AG09309 (cell line): ENCODE measurements around the gene MDFIC2.

Experiments used
- DNase-seq: peaks from one replicate; pipeline ENCODE4 v3.0.0-alpha.2; 2010; ENCODE audit warnings: low read depth
- H3K4me3 ChIP-seq: 2 replicates; pipeline ENCODE4 v1.5.1; 2011; ENCODE audit warnings: mild to moderate bottlenecking, low read depth, low read length, moderate library complexity; ENCODE audit not compliant: control insufficient read depth
- TF ChIP-seq, protein P1 (sequence below): IDR thresholded peaks from 2 replicates; pipeline ENCODE4 v1.5.1; 2011; ENCODE audit warnings: mild to moderate bottlenecking, low read depth, low read length, inconsistent platforms; ENCODE audit not compliant: insufficient read depth, control insufficient read depth; ENCODE audit errors: missing control alignments

Gene MDFIC2

DNA sequence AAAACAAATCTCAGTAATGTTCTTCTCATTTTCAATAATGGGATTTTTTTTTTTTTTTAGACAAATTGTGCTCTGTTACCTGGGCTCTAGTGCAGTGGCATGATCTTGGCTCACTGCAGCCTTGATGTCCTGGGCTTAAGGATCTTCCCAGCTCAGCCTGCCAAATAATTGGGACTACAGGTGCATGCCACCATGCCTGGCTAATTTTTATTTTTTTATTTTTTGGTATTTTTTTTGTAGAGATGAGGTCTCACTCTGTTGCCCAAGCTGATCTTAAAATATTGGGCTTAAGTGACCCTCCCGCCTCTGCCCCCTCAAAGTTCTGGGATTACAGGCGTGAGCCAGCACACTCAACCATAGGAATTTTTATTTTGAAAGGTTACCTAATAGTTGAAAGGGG is 126.2 kb downstream of the MDFIC2 start:
- H3K4me3 ChIP-seq, result no peak overlapping the region
- no peak for DNase-seq
- TF ChIP-seq, protein P1, sequence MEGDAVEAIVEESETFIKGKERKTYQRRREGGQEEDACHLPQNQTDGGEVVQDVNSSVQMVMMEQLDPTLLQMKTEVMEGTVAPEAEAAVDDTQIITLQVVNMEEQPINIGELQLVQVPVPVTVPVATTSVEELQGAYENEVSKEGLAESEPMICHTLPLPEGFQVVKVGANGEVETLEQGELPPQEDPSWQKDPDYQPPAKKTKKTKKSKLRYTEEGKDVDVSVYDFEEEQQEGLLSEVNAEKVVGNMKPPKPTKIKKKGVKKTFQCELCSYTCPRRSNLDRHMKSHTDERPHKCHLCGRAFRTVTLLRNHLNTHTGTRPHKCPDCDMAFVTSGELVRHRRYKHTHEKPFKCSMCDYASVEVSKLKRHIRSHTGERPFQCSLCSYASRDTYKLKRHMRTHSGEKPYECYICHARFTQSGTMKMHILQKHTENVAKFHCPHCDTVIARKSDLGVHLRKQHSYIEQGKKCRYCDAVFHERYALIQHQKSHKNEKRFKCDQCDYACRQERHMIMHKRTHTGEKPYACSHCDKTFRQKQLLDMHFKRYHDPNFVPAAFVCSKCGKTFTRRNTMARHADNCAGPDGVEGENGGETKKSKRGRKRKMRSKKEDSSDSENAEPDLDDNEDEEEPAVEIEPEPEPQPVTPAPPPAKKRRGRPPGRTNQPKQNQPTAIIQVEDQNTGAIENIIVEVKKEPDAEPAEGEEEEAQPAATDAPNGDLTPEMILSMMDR, result no peak

DNA sequence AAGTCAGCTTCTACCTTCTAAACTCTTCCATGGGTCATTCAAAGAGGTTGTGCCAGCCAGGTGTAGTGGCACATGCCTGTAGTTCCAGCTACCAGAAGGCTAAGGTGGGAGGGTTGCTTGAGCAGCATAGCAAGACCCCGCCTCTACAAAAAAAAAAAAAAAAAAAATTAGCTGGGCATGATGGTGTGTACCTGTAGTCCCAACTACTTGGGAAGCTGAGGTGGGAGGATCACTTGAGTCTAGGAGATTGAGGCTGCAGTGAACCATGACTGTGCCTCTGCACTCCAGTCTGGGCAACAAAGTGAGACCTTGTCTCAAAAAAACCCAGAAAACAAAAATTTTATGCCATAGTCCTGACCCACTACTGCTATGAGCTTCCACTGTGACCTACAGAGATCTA is 126.8 kb downstream of the MDFIC2 start:
- H3K4me3 ChIP-seq, result no peak overlapping the region
- DNase-seq, result no peak
- TF ChIP-seq, protein P1, result no peak

DNA sequence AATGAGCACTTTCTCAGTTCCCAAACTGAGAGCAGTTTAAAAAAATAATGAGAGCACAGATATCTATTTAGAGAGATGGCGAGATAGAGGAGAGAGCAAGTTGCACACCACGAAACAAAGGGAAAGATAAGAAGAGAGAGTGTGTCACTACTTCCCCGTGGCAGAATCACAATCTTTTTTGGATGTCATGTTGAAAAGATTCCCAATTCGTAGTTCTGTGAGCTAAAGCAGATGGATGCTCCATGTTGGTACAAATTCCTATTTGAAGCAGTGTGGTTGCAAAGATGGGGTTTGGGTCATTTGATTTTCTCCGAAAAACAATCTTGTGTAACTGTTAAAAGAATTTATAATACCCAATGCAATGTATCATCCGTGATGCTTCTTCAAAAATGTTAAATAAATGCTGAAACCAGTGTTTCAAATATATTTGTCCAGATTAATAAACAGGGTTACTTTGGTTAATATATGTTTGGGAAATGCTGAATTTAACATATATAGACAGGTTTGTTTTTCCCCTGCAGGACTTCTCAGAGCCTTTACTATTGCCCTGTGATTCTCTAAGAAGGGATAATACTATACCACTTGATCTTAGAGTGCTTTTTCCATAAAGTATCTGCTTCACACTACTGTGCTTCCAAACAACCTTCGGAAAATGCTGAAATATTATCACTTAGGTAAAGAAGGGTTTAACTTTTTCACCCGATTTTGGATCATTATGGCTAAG is 128.5 kb downstream of the MDFIC2 start:
- no peak for DNase-seq
- H3K4me3 ChIP-seq, result no peak overlapping the region
- TF ChIP-seq, protein P1, result no peak

DNA sequence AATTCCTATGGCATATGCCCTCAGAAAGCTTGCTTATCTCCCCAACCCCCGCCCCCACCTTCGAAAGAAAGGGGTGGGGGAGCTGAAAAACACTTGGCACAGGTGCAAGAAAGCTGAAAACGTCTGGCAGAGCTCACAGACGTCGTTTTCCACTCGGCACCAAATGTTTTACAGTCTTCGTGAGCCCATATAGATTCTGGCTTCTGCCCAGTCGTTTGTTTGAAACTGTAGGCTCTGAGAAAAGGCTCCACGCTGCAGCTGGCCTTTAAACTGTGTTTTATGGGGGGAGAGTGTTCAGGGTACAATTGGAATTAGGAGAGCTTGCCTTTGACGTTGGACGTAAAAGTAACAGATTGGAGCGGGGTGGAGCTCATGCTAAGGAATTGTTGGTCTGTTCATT is 130.3 kb downstream of the MDFIC2 start:
- no peak for DNase-seq
- H3K4me3 ChIP-seq, result no peak overlapping the region
- TF ChIP-seq, protein P1, result no peak

DNA sequence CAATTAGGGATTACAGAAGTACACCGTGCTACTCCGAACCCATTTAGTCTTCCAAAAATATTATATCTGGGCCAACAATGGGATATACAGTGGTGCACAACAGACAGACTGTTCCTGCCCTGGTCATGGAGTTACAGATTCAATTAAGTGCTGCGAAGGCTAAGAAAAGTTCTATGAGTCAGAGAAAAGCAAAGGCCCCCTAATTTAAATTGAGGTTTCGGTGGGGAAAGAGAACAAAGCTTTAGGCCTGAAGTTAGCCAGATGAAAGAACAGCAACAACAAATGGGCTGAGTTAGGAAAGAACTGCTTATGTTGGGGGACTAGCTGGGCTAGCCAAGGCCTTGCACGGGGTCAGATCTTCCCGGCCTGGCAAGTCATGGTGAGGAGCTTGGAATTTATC is 131.8 kb downstream of the MDFIC2 start:
- DNase-seq, result no peak
- TF ChIP-seq, protein P1, result no peak
- H3K4me3 ChIP-seq, result no peak overlapping the region

DNA sequence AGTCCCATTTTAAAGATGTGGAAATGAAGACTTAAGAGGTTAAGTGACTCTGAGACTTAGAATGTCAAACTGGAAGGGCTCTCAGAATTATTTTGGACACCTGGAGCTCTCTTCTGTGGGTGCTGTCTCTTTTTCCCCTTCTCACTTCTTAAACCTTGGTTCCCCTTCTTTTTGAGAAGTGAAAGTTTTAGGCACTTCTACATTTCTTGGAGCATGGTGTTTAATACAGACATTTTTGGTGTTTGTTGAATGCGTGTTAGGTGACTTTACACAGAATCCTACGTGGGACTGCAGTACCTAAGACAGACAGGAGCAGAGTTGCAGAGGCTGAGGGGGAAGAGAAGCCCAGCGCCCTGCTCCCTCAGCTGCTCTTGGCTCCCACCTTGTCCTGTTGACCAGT is 133.3 kb downstream of the MDFIC2 start:
- DNase-seq, result no peak
- H3K4me3 ChIP-seq, result no peak overlapping the region
- TF ChIP-seq, protein P1, result no peak

DNA sequence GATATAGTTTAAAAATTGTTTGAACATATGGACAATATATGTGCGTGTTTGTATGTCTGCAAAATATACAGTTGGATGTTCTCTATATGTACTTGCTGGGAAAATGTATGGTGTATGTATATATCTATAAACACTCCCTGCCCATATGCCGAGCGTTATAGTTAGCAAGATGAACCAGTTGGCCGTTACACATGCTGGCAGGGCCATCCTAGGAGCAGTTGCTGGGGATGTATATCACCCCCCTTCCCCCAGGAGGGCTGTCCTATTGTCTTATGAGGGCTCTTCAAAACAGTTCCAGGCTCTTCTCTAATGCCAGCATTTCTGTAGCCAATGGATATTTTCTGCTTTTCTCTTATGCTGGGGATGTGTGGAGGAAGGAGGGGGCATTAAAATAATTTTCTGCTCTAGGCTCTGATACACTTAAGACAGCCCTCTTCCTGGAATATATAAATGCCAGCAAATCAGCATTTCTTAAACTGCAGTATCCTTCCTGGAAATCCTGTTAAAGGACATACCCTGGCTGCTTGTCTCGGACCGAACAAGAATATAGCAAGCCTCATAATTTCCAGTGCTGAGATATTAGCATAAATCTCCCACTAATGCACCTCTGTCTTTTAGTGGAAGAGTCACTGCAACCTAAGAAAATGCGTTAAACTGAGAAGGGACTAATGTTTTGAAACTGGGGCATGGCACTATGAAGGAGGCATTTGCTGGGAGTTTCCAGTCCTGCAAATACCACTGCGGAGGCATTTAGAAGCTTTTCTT is 134.4 kb downstream of the MDFIC2 start:
- no peak for DNase-seq
- TF ChIP-seq, protein P1, result no peak
- H3K4me3 ChIP-seq, result no peak overlapping the region
